Esophagus muscularis mucosa (tissue), 4 donors: ENCODE measurements around the gene DNAH17. TPM values are rescaled to one million over a fixed set of nuclear protein-coding genes. Genes with fewer than 3 reads are reported as not detected.

Experiments
- small RNA-seq, 3 donors: library from RNA; depleted of rRNA; stranded (forward); fragments of <200 nt; gene quantifications; one replicate each; pipeline ENCODE3, GENCODE V24; 2016
- total RNA-seq, 4 donors: library from RNA; depleted of rRNA; stranded (reverse); fragments of >200 nt; gene quantifications; one replicate each; pipeline versions ENCODE4 v1.1.0 to v1.2.1, GENCODE V29; 2016

Gene DNAH17
- total RNA-seq, 4 donors from 2014 or later: not detected

Small RNA genes within 50 kb of the gene (small RNA-seq; reads per million reads assigned to genes)
- gene RF00415 (0 reads per million in 3 donors), gene RN7SL454P (0 reads per million in 3 donors)

Other genes starting within 250 kb of the DNAH17 start
- gene SOCS3, start 217.3 kb downstream of the DNAH17 start, total RNA-seq: 1,000 to 10,000 TPM in 1 of 4 donors, 10 to 100 TPM in 3; 12.5 to 1,139 (median 39.3) TPM
- gene PGS1, start 198.7 kb downstream of the DNAH17 start, total RNA-seq: 10 to 100 TPM; 30.7 to 45.9 (median 35.6) TPM
- gene CYTH1, start 204.9 kb upstream of the DNAH17 start, total RNA-seq: 10 to 100 TPM; 25.7 to 39.4 (median 35.7) TPM